ENCODE data around the gene FMR1. TPM values are rescaled to one million over a fixed set of nuclear protein-coding genes. Genes with fewer than 3 reads are reported as not detected.
A peak's percentile ranks its signal among the peaks of the same experiment; 100 is the strongest.

The FMR1 gene
- 27.1 TPM for total RNA-seq
- 46.9 TPM for polyA plus RNA-seq
- long read RNA-seq, donor 1, result 0 reads
- long read RNA-seq, donor 2, full-length matches to known transcripts, result 3 of 8 reads
- long read RNA-seq, donor 2, partial matches to known transcripts, result 5 of 8 reads
- long read RNA-seq, donor 2, other reads (novel, unspliced or antisense), result 0 of 8 reads
- long read RNA-seq, donor 3, partial matches to known transcripts, result 83 of 83 reads
- long read RNA-seq, donor 3, other reads (novel, unspliced or antisense), result 0 of 83 reads
- long read RNA-seq, donor 4, full-length matches to known transcripts, result 4 of 4 reads
- long read RNA-seq, donor 4, partial matches to known transcripts, result 0 of 4 reads
- long read RNA-seq, donor 4, other reads (novel, unspliced or antisense), result 0 of 4 reads
- long read RNA-seq, donor 5, full-length matches to known transcripts, result 3 of 8 reads
- long read RNA-seq, donor 5, partial matches to known transcripts, result 5 of 8 reads
- long read RNA-seq, donor 5, other reads (novel, unspliced or antisense), result 0 of 8 reads
- long read RNA-seq, donor 6, full-length matches to known transcripts, result 3 of 3 reads
- long read RNA-seq, donor 6, partial matches to known transcripts, result 0 of 3 reads
- long read RNA-seq, donor 6, other reads (novel, unspliced or antisense), result 0 of 3 reads
- long read RNA-seq, donor 7, full-length matches to known transcripts, result 2 of 2 reads
- long read RNA-seq, donor 7, partial matches to known transcripts, result 0 of 2 reads
- long read RNA-seq, donor 7, other reads (novel, unspliced or antisense), result 0 of 2 reads
- long read RNA-seq, donor 8, full-length matches to known transcripts, result 1 of 1 reads
- long read RNA-seq, donor 8, partial matches to known transcripts, result 0 of 1 reads
- long read RNA-seq, donor 8, other reads (novel, unspliced or antisense), result 0 of 1 reads
- long read RNA-seq, donor 9, full-length matches to known transcripts, result 1 of 1 reads
- long read RNA-seq, donor 9, partial matches to known transcripts, result 0 of 1 reads
- long read RNA-seq, donor 9, other reads (novel, unspliced or antisense), result 0 of 1 reads
- long read RNA-seq, donor 10, full-length matches to known transcripts, result 2 of 2 reads
- long read RNA-seq, donor 10, partial matches to known transcripts, result 0 of 2 reads
- long read RNA-seq, donor 10, other reads (novel, unspliced or antisense), result 0 of 2 reads

- WGBS, result 7% methylated on average over 66 of the region's 66 CpGs
- peak; percentile 65 to 95 (median 88) for DNase-seq (ENCODE audit: low read depth in 6 of 9, low spot score in 9 of 9)
- peak within 1 kb of the TSS; percentile 81 to 82 for H3K4me3 ChIP-seq (ENCODE audit: low read length in 2 of 2)
- no peaks in the 10 kb centered on the region for H3K27me3 ChIP-seq (ENCODE audit: control insufficient read depth in 2 of 2, insufficient read depth in 1 of 2, low read length in 1 of 2)
- H3K9me3 ChIP-seq (ENCODE audit: control insufficient read depth in 2 of 2, insufficient read depth in 1 of 2, low read length in 1 of 2), result no peaks in the 10 kb centered on the region
- peaks cover 0 to 8% of the 10 kb centered on the region in 2 donors for H3K4me1 ChIP-seq (ENCODE audit: control insufficient read depth in 2 of 2, insufficient read depth in 2 of 2, low read length in 2 of 2)
- peak within 1 kb of the TSS; percentile 83 to 91 for H3K27ac ChIP-seq (ENCODE audit: low read depth in 1 of 2, low read length in 1 of 2)
- H3K36me3 ChIP-seq (ENCODE audit: control insufficient read depth in 2 of 2, insufficient read depth in 2 of 2, low read length in 1 of 2), result no peaks in the 10 kb centered on the region
These were observed at the start of gene FMR1 for GRCh38 chrX:147911192-147912022. FMR1 (plus strand) TSS chrX:147911919; CDS start chrX:147912180, 261 bp downstream.

GRCh38 chrX:147875866-147876596, 35.7 kb upstream of the FMR1 start:
- Histone ChIP-seq H3K27ac (ENCODE audit: low read depth in 1 of 2, low read length in 1 of 2) (no peak overlapping the region), H3K4me1 (ENCODE audit: control insufficient read depth in 2 of 2, insufficient read depth in 2 of 2, low read length in 2 of 2) (no peaks in the 10 kb centered on the region), H3K36me3 (ENCODE audit: control insufficient read depth in 2 of 2, insufficient read depth in 2 of 2, low read length in 1 of 2) (no peaks in the 10 kb centered on the region), H3K27me3 (ENCODE audit: control insufficient read depth in 2 of 2, insufficient read depth in 1 of 2, low read length in 1 of 2) (no peaks in the 10 kb centered on the region), H3K4me3 (ENCODE audit: low read length in 2 of 2) (no peak overlapping the region), H3K9me3 (ENCODE audit: control insufficient read depth in 2 of 2, insufficient read depth in 1 of 2, low read length in 1 of 2) (no peaks in the 10 kb centered on the region)
- 90% methylated on average over 7 of the region's 7 CpGs for WGBS
- no peak for DNase-seq (ENCODE audit: low read depth in 6 of 9, low spot score in 9 of 9)

- H3K27me3 ChIP-seq (ENCODE audit: control insufficient read depth in 2 of 2, insufficient read depth in 1 of 2, low read length in 1 of 2), result no peaks in the 10 kb centered on the region
- H3K4me1 ChIP-seq (ENCODE audit: control insufficient read depth in 2 of 2, insufficient read depth in 2 of 2, low read length in 2 of 2), result no peaks in the 10 kb centered on the region
- H3K4me3 ChIP-seq (ENCODE audit: low read length in 2 of 2), result no peak overlapping the region
- no peak overlapping the region for H3K27ac ChIP-seq (ENCODE audit: low read depth in 1 of 2, low read length in 1 of 2)
- 96% methylated on average over 4 of the region's 4 CpGs for WGBS
- DNase-seq (ENCODE audit: low read depth in 6 of 9, low spot score in 9 of 9), result no peak
- no peaks in the 10 kb centered on the region for H3K36me3 ChIP-seq (ENCODE audit: control insufficient read depth in 2 of 2, insufficient read depth in 2 of 2, low read length in 1 of 2)
- H3K9me3 ChIP-seq (ENCODE audit: control insufficient read depth in 2 of 2, insufficient read depth in 1 of 2, low read length in 1 of 2), result no peaks in the 10 kb centered on the region
These were observed 34.7 kb upstream of the FMR1 start for GRCh38 chrX:147876849-147877646.

GRCh38 chrX:147877726-147878125, 34.0 kb upstream of the FMR1 start:
- H3K4me3 ChIP-seq (ENCODE audit: low read length in 2 of 2), result no peak overlapping the region
- WGBS, result 97% methylated on average over 5 of the region's 5 CpGs
- H3K9me3 ChIP-seq (ENCODE audit: control insufficient read depth in 2 of 2, insufficient read depth in 1 of 2, low read length in 1 of 2), result no peaks in the 10 kb centered on the region
- no peak for DNase-seq (ENCODE audit: low read depth in 6 of 9, low spot score in 9 of 9)
- H3K36me3 ChIP-seq (ENCODE audit: control insufficient read depth in 2 of 2, insufficient read depth in 2 of 2, low read length in 1 of 2), result no peaks in the 10 kb centered on the region
- H3K27me3 ChIP-seq (ENCODE audit: control insufficient read depth in 2 of 2, insufficient read depth in 1 of 2, low read length in 1 of 2), result no peaks in the 10 kb centered on the region
- no peaks in the 10 kb centered on the region for H3K4me1 ChIP-seq (ENCODE audit: control insufficient read depth in 2 of 2, insufficient read depth in 2 of 2, low read length in 2 of 2)
- no peak overlapping the region for H3K27ac ChIP-seq (ENCODE audit: low read depth in 1 of 2, low read length in 1 of 2)

- DNase-seq (ENCODE audit: low read depth in 6 of 9, low spot score in 9 of 9), result no peak
- Histone ChIP-seq H3K4me3 (ENCODE audit: low read length in 2 of 2) (no peak overlapping the region), H3K27me3 (ENCODE audit: control insufficient read depth in 2 of 2, insufficient read depth in 1 of 2, low read length in 1 of 2) (no peaks in the 10 kb centered on the region), H3K4me1 (ENCODE audit: control insufficient read depth in 2 of 2, insufficient read depth in 2 of 2, low read length in 2 of 2) (no peaks in the 10 kb centered on the region), H3K27ac (ENCODE audit: low read depth in 1 of 2, low read length in 1 of 2) (no peak overlapping the region), H3K9me3 (ENCODE audit: control insufficient read depth in 2 of 2, insufficient read depth in 1 of 2, low read length in 1 of 2) (no peaks in the 10 kb centered on the region), H3K36me3 (ENCODE audit: control insufficient read depth in 2 of 2, insufficient read depth in 2 of 2, low read length in 1 of 2) (no peaks in the 10 kb centered on the region)
- 87% methylated on average over 2 of the region's 2 CpGs for WGBS
These were observed 26.8 kb upstream of the FMR1 start for GRCh38 chrX:147884958-147885357.

GRCh38 chrX:147890756-147891155, 21.0 kb upstream of the FMR1 start:
- no peaks in the 10 kb centered on the region for H3K4me1 ChIP-seq (ENCODE audit: control insufficient read depth in 2 of 2, insufficient read depth in 2 of 2, low read length in 2 of 2)
- WGBS, result 89% methylated on average over 1 of the region's 1 CpG
- no peaks in the 10 kb centered on the region for H3K27me3 ChIP-seq (ENCODE audit: control insufficient read depth in 2 of 2, insufficient read depth in 1 of 2, low read length in 1 of 2)
- no peaks in the 10 kb centered on the region for H3K9me3 ChIP-seq (ENCODE audit: control insufficient read depth in 2 of 2, insufficient read depth in 1 of 2, low read length in 1 of 2)
- DNase-seq (ENCODE audit: low read depth in 6 of 9, low spot score in 9 of 9), result no peak
- no peak overlapping the region for H3K27ac ChIP-seq (ENCODE audit: low read depth in 1 of 2, low read length in 1 of 2)
- H3K36me3 ChIP-seq (ENCODE audit: control insufficient read depth in 2 of 2, insufficient read depth in 2 of 2, low read length in 1 of 2), result no peaks in the 10 kb centered on the region
- no peak overlapping the region for H3K4me3 ChIP-seq (ENCODE audit: low read length in 2 of 2)

- DNase-seq (ENCODE audit: low read depth in 6 of 9, low spot score in 9 of 9), result no peak
- Histone ChIP-seq H3K4me1 (ENCODE audit: control insufficient read depth in 2 of 2, insufficient read depth in 2 of 2, low read length in 2 of 2) (no peaks in the 10 kb centered on the region), H3K27me3 (ENCODE audit: control insufficient read depth in 2 of 2, insufficient read depth in 1 of 2, low read length in 1 of 2) (no peaks in the 10 kb centered on the region), H3K9me3 (ENCODE audit: control insufficient read depth in 2 of 2, insufficient read depth in 1 of 2, low read length in 1 of 2) (peaks cover 0 to 1% of the 10 kb centered on the region in 2 donors), H3K27ac (ENCODE audit: low read depth in 1 of 2, low read length in 1 of 2) (no peak overlapping the region), H3K4me3 (ENCODE audit: low read length in 2 of 2) (no peak overlapping the region), H3K36me3 (ENCODE audit: control insufficient read depth in 2 of 2, insufficient read depth in 2 of 2, low read length in 1 of 2) (no peaks in the 10 kb centered on the region)
- 97% methylated on average over 1 of the region's 1 CpG for WGBS
These were observed 19.8 kb upstream of the FMR1 start for GRCh38 chrX:147891896-147892295.

Measured in thymus (tissue), 14 donors.